SU-DHL-6 (cell line): ENCODE data around the gene STIP1.

Experiments used
- CTCF ChIP-seq: fragments of 200-600 bp; sonication (generic); IDR thresholded peaks from one replicate; pipeline ENCODE4 v1.5.1; 2017; ENCODE audit warnings: antibody characterized with exemption, mild to moderate bottlenecking, low read length, moderate library complexity; ENCODE audit not compliant: insufficient read depth, poor library complexity, severe bottlenecking
- EZH2phosphoT487 ChIP-seq: fragments of 200-600 bp; sonication (generic), shearing (Covaris generic); conservative IDR thresholded peaks from 2 replicates; pipeline ENCODE4 v1.6.1; 2018; ENCODE audit warnings: mild to moderate bottlenecking, antibody characterized with exemption, low read length, moderate library complexity, mixed read lengths

- no peak for TF ChIP-seq CTCF
- TF ChIP-seq EZH2phosphoT487: no peak
Measured at GRCh38 chr11:64229744-64230170, 43.8 kb downstream of the STIP1 start.
